ENCODE data around the gene TRPM5. TPM values are rescaled to one million over a fixed set of nuclear protein-coding genes. Genes with fewer than 3 reads are reported as not detected.

Gene TRPM5
- total and polyA plus RNA-seq, 2 of the 8 experiments (the other 6 are each of a cell fraction or from before 2014, with no cell fraction given), result 0.02 TPM; not detected in 1

GRCh38 chr11:2395211-2395730, 49.0 kb downstream of the TRPM5 start (continued):
- TF ChIP-seq E2F6 (IDR thresholded peaks at IDR 0.05), result no peak

All from H1 (cell line).